Glomerular visceral epithelial cell (primary cell): ENCODE results near the gene GOLT1B.
"Not testable (repeated sequence)": the region's sequence is repeated elsewhere in the genome, so short reads cannot be mapped to it uniquely, and the experiment has no call there.

Experiments used
- DNase-seq: peaks from one replicate; pipeline ENCODE4 v3.0.0-alpha.2; 2016; ENCODE audit errors: extremely low spot score

GOLT1B gene

DNA sequence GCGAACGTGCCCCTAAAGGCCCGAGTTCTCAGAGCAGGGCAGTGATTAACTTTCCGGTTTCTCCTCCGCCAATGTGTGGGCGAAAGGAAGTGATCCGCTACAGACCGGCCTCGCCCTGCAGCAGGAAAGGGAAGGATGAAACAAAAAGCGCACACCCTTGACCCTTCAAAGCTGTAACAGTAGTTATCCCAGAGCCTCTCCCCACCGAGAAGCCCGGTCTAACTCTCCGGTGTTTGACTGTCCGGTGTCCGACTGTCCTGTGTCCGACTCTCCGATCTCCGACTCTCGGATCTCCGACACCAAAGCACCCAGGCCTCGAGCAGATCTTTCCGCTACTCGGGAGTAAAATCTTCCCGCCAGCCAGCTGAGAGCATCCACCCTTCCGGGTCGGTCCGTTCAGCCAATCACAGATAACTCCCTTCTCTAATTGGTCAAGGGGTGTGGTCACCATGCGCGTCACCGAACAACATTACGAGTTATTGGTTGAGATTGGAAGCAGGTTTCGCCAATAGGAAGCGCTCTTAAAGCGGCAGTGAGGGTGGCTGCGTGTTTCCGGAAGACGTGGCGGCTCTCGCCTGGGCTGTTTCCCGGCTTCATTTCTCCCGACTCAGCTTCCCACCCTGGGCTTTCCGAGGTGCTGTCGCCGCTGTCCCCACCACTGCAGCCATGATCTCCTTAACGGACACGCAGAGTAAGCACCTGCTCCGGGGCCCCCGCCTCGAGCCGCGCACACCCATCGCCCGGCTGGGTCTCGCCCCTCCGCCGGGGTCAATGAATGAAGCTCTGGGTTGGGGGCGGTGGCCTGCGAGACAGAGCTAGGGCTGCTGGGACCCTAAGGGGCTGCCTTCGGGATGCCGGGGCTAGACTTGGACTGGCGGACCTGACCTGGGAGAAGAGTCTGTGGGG, at the start of gene GOLT1B, which contains the start of gene RECQL:
GOLT1B (plus strand) TSS at position 532 of the 906 bp plus-strand sequence; CDS start at position 667, 135 bp downstream.
RECQL (minus strand) TSS at position 378 of the 906 bp plus-strand sequence. CDS start 2,065 bp downstream, outside the sequence.
- peak; percentile 96 for DNase-seq

DNA sequence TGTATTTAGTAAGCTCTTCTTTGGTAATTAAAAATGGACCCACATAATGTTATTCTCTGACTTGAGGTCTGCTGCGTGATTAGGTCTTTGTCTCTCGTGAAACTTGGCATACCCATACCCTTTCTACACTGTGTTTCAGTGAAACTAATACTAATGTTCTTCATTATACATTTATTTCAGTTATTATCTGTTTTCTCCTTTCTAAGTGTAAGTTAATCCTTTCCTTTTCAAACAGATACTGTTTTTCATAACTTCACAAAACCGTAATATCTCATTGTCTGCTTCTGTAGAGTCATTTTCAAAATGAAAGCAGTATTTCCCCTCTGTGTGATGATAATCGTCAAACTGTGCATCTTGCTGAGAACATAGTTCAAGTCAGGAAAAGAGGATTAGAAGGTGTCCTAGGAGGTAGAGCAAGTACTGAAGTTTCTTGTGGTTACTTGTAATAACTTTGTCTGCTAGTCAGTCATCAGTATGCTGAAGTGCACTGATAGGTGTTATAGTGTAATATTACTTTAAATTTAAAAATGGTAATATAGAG, 48.2 kb upstream of the GOLT1B start:
- no peak for DNase-seq

- DNase-seq, result no peak
Measured at GRCh38 chr12:21456291-21456780, 45.3 kb upstream of the GOLT1B start.

DNA sequence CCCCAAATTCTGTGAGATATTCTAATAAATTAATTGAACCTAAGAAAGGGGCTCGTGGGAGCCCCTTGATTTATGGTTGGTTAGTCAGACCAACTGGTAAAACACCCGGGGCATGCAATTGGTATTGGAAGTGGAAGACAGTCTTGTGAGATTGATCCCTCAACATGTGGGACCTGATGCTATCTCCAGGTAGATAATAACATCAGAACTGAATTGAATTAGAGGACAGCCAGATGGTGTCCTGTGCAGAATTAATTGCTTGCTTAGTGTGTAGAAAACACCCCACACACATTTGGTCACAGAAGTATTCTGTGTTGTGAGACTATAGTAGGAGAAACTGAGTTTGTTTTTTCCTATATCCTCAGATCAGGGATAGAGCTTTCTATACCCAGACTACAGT, 42.1 kb upstream of the GOLT1B start:
- DNase-seq, result no peak

DNA sequence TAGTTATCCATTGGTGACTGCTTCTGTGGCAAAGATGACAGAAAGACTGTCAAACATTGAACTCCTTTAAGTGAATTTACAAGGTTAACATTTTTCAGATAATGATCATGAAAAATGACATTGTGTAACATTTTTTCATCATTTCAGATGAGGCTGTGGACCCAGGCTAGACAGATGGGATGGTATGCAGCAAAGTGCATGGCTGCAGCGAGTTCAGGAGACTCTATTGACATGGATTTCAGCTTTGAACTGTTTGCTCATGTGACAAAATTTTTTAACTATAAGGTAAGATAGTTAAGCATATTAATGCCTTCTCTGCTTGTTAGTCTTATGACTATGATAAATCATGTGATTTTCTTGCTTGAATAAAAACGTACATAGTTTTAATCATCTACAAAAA, 34.3 kb upstream of the GOLT1B start:
- not testable (repeated sequence) for DNase-seq

- DNase-seq, result no peak
Measured at GRCh38 chr12:21471294-21471693, 30.3 kb upstream of the GOLT1B start.

- no peak for DNase-seq
Measured at GRCh38 chr12:21472197-21472823, 29.3 kb upstream of the GOLT1B start.

DNA sequence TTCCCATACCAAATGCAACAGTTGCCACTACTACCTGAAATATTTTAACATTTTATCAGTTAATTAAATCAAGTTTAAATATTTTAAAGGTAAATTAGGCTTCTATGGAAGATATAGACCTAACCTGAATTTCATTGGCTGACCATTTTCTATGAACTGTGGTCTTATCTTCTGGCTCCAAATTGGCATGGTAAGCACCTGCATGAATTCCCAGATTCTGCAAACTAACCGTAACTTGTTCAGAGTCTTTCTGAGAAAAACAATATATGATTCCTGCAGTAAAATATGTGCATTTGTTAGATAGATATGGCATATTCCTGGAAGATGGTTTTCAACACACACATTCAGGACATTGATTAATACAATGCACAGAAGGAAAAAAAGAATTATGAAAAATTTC, 26.0 kb upstream of the GOLT1B start:
- no peak for DNase-seq

DNA sequence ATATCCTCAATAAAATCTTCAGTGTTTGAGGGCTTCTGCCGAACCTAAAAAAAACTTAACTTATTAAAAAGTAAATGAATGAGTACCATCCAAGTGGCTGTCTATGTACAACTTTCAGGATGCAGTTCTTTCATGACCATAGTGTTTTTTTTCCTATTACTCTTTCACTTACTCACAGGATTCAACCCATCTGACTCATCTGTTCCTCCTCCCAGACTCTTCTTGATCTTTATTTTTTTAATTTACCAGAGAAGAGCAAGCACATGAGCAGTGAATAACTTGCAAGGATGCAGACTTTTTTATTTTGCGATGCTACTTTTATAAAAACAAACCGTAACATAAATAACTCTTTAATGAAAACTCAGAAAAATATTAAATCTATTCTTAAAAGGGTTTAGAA, 24.6 kb upstream of the GOLT1B start:
- DNase-seq, result peak; percentile 12

DNA sequence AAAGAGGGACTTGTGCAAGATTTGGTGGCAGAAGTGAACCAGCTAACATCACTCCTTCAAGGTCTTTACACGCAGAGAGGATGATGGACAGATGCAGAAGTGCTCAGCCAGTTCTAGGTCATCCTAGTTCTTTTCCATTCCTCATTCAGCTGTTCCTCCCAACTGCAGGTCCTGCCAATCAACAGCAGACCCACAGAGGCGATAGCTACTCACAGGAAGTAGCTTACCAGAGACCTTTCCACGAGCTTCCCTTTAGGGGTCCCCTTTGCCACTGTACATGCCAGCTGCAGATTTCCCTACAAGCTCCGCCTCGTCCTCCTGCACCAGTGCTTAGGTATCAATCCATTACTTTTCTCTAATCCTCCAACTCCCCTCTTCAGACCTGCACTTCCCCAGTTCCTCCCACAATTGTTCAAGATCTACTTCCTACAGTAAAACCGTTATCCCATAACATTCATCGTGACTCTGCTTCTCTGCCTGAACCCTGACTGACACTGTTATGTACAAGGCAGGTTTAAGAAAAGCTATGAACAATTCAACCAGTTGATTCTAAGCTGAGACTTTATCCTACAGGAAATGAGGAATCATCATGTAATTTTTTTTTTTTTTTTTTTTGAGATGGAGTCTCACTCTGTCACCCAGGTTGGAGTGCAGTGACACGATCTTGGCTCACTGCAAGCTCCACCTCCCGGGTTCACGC, 22.7 kb upstream of the GOLT1B start:
- DNase-seq, result no peak

- no peak for DNase-seq
Measured at GRCh38 chr12:21483531-21483930, 18.1 kb upstream of the GOLT1B start.

GRCh38 chr12:21485998-21486397, 15.6 kb upstream of the GOLT1B start:
- no peak for DNase-seq

DNA sequence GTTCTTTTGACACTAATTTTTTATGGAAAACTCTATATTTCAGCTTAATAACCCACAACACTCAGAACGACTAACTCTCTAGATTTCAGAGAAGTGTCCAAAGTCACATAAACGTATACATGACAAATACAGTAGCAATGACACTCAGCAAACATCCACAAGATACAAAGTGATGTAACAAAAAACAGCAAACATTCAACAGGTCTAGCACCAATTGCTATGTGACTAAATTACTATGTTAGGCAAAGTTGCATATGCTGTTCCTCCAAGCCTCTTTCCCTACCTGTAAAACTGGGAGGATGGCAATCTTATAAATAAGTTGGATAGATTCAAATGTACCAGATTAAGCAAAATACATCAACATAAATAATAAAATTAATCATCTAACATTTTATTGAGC, 1.8 kb upstream of the GOLT1B start:
- DNase-seq, result no peak

DNA sequence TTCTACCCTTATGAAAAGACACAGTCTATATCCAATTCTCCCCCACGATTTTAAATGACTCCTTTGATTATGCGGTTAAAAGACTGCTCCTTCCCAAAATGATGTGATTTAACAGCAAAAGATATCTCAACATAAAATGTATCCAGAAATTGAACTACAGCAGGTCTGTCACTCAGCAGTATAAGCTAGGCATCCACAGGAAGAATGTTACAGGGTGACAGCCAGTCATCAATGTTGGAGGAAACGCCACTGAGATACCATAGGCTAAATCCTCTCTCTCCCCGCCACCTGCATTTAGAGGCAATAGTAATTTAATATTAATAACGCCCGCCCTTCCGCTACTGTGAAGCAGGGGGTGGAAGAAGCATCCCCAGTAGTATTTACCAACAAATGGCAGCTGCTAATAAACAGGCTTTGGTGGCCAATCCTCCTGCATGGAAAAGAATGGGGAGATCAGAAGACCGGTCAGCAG, 767 bp upstream of the GOLT1B start:
- no peak for DNase-seq

- peak; percentile 27 for DNase-seq
Measured at GRCh38 chr12:21502164-21502496, 541 bp downstream of the GOLT1B start.

DNA sequence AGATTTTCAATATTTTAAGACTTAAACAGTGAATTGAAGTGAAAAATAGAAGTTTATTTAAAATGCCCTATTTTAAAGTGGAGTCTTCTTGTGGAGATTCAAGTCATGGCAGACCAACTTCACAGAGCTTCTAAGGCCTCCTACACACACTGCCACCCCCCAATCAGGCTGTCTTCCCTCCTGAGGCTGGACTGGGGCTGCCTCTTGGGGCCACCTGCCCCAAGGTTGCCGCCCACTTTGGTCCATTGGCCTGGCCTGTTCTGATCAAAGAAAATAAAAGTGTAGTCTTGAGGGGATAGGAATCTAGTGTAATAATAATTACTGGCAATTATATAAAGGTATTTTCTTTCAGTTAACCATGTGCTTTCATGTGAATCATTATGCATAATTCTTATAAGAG, 1.3 kb downstream of the GOLT1B start:
- DNase-seq, result no peak

DNA sequence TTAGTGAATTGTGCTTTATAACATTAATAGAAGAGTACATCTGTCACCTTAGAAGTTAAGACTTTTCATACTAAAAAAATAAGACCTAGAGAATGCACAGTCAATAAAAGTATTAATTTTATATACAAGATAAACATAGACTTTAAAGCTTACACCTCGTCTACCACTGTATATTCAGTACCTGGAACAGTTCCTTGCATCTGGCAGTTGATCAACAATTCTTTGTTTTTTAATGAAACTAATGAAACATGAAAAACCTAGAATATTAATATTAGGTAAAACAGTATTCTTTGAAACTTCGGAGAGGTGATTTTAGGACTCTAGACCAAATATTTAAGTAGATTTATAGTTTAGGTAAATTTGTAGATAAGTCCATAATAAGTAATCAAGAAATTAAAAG, 4.3 kb downstream of the GOLT1B start:
- DNase-seq, result no peak

DNA sequence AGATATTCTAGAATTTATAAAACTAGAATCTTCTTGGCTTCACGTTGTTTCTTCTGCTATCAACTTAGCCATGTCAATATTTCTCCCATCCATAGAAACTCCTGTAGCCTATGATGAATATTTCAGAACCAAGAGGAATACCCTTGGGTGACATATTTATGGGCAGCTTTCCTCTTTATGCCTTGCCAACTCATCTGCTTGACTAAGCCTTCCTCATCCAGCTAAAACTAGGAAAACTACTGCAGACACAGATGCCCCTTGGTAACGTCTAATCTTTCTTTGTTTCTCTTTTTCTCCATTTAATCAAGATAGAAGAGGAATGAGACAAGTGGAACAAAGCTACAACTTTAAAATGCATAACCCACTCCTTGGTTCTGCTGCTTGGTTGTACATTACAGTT, 6.3 kb downstream of the GOLT1B start:
- DNase-seq, result no peak

GRCh38 chr12:21509768-21510167, 8.2 kb downstream of the GOLT1B start:
- DNase-seq, result no peak

- no peak for DNase-seq
Measured at GRCh38 chr12:21516281-21516680, 14.7 kb downstream of the GOLT1B start.

DNA sequence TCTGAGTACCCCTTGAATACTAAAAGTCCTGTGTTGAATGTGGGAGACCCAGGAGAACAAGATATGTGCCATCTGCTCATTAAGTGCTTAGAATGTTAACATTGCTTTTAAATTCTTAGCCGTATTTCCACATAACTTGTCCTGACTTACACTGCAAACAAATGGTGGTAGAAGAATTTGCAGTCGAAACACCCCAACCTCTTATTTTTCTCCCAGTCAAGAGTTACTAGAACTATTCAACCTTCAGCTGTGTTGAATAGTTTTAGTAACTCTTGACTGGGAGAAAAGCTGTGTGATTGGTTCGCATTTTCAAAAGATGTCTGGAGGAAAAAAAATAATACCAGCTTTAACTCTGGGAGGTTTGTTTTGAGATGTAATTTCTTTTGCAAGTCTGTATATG, 16.9 kb downstream of the GOLT1B start:
- DNase-seq, result no peak

DNA sequence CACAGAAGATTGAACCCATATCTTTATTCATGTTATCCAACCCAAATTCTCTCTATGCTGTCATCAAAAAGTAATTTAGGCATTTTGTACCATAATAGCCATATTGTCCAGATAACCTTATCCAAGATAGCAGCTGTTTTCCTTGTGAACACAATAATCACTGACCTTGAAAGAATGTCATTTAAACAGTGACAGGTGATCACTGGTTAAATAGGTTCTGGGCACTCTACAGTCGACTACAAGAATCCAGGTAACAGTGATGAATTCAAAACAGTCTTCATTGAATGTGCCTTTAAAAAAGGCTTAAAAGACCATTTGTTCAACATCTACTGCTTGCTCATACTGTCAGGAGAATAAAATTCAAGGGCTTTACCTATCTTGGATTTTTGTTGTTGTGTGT, 20.0 kb downstream of the GOLT1B start:
- DNase-seq, result no peak
